HepG2 (cell line): ENCODE measurements around the gene DPM1. TPM values are rescaled to one million over a fixed set of nuclear protein-coding genes. Genes with fewer than 3 reads are reported as not detected.

Source experiments
- ARID2 ChIP-seq: sonication (generic); formaldehyde crosslinking; IDR thresholded peaks from 2 replicates; pipeline ENCODE4 v1.8.1; 2022; ENCODE audit warnings: mild to moderate bottlenecking, missing genetic modification reagents, borderline replicate concordance
- BHLHE40 ChIP-seq: IDR thresholded peaks from 2 replicates; pipeline ENCODE4 v1.6.1; 2011; ENCODE audit warnings: low read length, improper control_type of control experiment
- ESRRA ChIP-seq: sonication (generic); formaldehyde crosslinking; IDR thresholded peaks from 2 replicates; pipeline ENCODE4 v1.5.1; 2020; ENCODE audit warnings: mild to moderate bottlenecking, low read depth, missing genetic modification reagents
- FOXC1 ChIP-seq: sonication (generic); formaldehyde crosslinking; IDR thresholded peaks from 2 replicates; pipeline ENCODE4 v1.8.0; 2022; ENCODE audit warnings: mild to moderate bottlenecking, missing genetic modification reagents, borderline replicate concordance
- GABPA ChIP-seq, 2 experiments: IDR thresholded peaks; 2 replicates each; pipeline ENCODE4 v1.6.1; 2011 to 2016; ENCODE audit warnings: low read depth in 2 of 2, low read length in 1 of 2, missing biosample characterization in 1 of 2, missing genetic modification characterization in 1 of 2
- GTF3A ChIP-seq: sonication (generic); formaldehyde crosslinking; conservative IDR thresholded peaks from 2 replicates; pipeline ENCODE4 v1.4.0; 2020; ENCODE audit warnings: mild to moderate bottlenecking, missing genetic modification reagents
- HOXA3 ChIP-seq: sonication (generic); formaldehyde crosslinking; IDR thresholded peaks from 2 replicates; pipeline ENCODE4 v1.5.0; 2020; ENCODE audit warnings: missing genetic modification reagents
- KDM1A ChIP-seq: IDR thresholded peaks from 2 replicates; pipeline ENCODE4 v1.6.1; 2016; ENCODE audit warnings: missing compliant biosample characterization
- KLF15 ChIP-seq: sonication (generic); formaldehyde crosslinking; IDR thresholded peaks from 2 replicates; pipeline ENCODE4 v1.8.1; 2023; ENCODE audit warnings: borderline replicate concordance, mild to moderate bottlenecking, inconsistent platforms, missing genetic modification reagents, mixed read lengths
- MED8 ChIP-seq: sonication (generic); formaldehyde crosslinking; IDR thresholded peaks from 2 replicates; pipeline ENCODE4 v1.8.1; 2023; ENCODE audit warnings: mild to moderate bottlenecking, missing genetic modification reagents; ENCODE audit not compliant: insufficient replicate concordance
- MIER3 ChIP-seq: IDR thresholded peaks from 2 replicates; pipeline ENCODE4 v1.6.1; 2016; ENCODE audit warnings: missing compliant biosample characterization, borderline replicate concordance
- NFE2 ChIP-seq: sonication (generic); formaldehyde crosslinking; IDR thresholded peaks from 2 replicates; pipeline ENCODE4 v1.4.0; 2020; ENCODE audit warnings: missing genetic modification reagents
- PHF21A ChIP-seq: sonication (generic); formaldehyde crosslinking; IDR thresholded peaks from 2 replicates; pipeline ENCODE4 v1.5.0; 2020; ENCODE audit warnings: mild to moderate bottlenecking, missing genetic modification reagents
- SRSF1 ChIP-seq: fragments of 200-400 bp; formaldehyde crosslinking; optimal IDR thresholded peaks from 2 replicates; pipeline ENCODE3; 2017; ENCODE audit warnings: mild to moderate bottlenecking, low read depth, low read length, moderate library complexity
- STAG1 ChIP-seq: sonication (generic); formaldehyde crosslinking; IDR thresholded peaks from 2 replicates; pipeline ENCODE4 v1.4.0; 2020; ENCODE audit warnings: missing genetic modification reagents
- TBX3 ChIP-seq: fragments of 450-650 bp; IDR thresholded peaks from 2 replicates; pipeline ENCODE4 v1.6.1; 2017; ENCODE audit warnings: antibody characterized with exemption, mild to moderate bottlenecking, inconsistent platforms, borderline replicate concordance
- WIZ ChIP-seq: sonication (generic); formaldehyde crosslinking; IDR thresholded peaks from 2 replicates; pipeline ENCODE4 v1.5.1; 2020; ENCODE audit warnings: mild to moderate bottlenecking, missing genetic modification reagents
- ZBTB38 ChIP-seq: sonication (generic); formaldehyde crosslinking; IDR thresholded peaks from 2 replicates; pipeline ENCODE4 v1.5.1; 2020; ENCODE audit warnings: mild to moderate bottlenecking, missing genetic modification reagents
- ZFX ChIP-seq: sonication (generic); formaldehyde crosslinking; IDR thresholded peaks from 2 replicates; pipeline ENCODE4 v1.4.0; 2020; ENCODE audit warnings: mild to moderate bottlenecking, low read depth, missing genetic modification reagents, moderate library complexity
- ZNF333 ChIP-seq: sonication (generic); formaldehyde crosslinking; IDR thresholded peaks from 2 replicates; pipeline ENCODE4 v1.4.0; 2020; ENCODE audit warnings: mild to moderate bottlenecking, missing genetic modification reagents, borderline replicate concordance
- ZNF34 ChIP-seq: sonication (generic); formaldehyde crosslinking; IDR thresholded peaks from 2 replicates; pipeline ENCODE4 v1.4.0; 2020; ENCODE audit warnings: mild to moderate bottlenecking, missing genetic modification reagents, borderline replicate concordance
- ZNF350 ChIP-seq: sonication (generic); formaldehyde crosslinking; IDR thresholded peaks from 2 replicates; pipeline ENCODE4 v1.4.0; 2020; ENCODE audit warnings: mild to moderate bottlenecking, low read depth, missing genetic modification reagents, borderline replicate concordance
- ZNF468 ChIP-seq: sonication (generic); formaldehyde crosslinking; IDR thresholded peaks from 2 replicates; pipeline ENCODE4 v1.8.0; 2022; ENCODE audit warnings: mild to moderate bottlenecking, moderate library complexity, missing genetic modification reagents
- ZNF672 ChIP-seq: sonication (generic); formaldehyde crosslinking; IDR thresholded peaks from 2 replicates; pipeline ENCODE4 v1.8.1; 2022; ENCODE audit warnings: missing genetic modification reagents
- ZSCAN21 ChIP-seq: sonication (generic); formaldehyde crosslinking; IDR thresholded peaks from 2 replicates; pipeline ENCODE4 v1.8.0; 2022; ENCODE audit warnings: mild to moderate bottlenecking, missing genetic modification reagents, moderate library complexity, borderline replicate concordance
- polyA plus RNA-seq, 8 experiments: library from polyadenylated mRNA; depleted of rRNA in 3 of 8; stranded (reverse) in 7 of 8; unstranded in 1 of 8; fragments of >200 nt; fragmentation: Illumina TruSeq in 4 of 8; extraction: Trizol in 4 of 8; gene quantifications; 2 replicates each; pipeline versions ENCODE4 v1.2.1 to v1.2.3, GENCODE V29; 2011 to 2016; ENCODE audit warnings: low read depth in 4 of 8, missing spikeins in 1 of 8, mixed read lengths in 1 of 8; ENCODE audit not compliant: insufficient read depth in 1 of 8
- total RNA-seq, 5 experiments: library from RNA; depleted of rRNA; stranded (reverse); fragments of >200 nt; fragmentation: Illumina TruSeq; extraction: Trizol; gene quantifications; 2 replicates each; pipeline ENCODE4 v1.2.3, GENCODE V29; 2016; ENCODE audit warnings: low read depth in 1 of 5
- TF ChIP-seq, protein P1 (sequence below): sonication (generic); formaldehyde crosslinking; IDR thresholded peaks from 2 replicates; pipeline ENCODE4 v1.8.1; 2023; ENCODE audit warnings: missing genetic modification reagents, inconsistent platforms, borderline replicate concordance
- TF ChIP-seq, protein P2 (sequence below): sonication (generic); formaldehyde crosslinking; IDR thresholded peaks from 2 replicates; pipeline ENCODE4 v1.5.0; 2020; ENCODE audit warnings: missing genetic modification reagents, mild to moderate bottlenecking, borderline replicate concordance
- TF ChIP-seq, protein P3 (sequence below): sonication (generic); formaldehyde crosslinking; IDR thresholded peaks from 2 replicates; pipeline ENCODE4 v1.8.0; 2022; ENCODE audit warnings: mild to moderate bottlenecking, missing genetic modification reagents

DPM1 gene
- total and polyA plus RNA-seq, 2 of the 13 experiments (the other 11 are each of a cell fraction or from before 2014, with no cell fraction given) = 83.2 to 161 TPM

DNA sequence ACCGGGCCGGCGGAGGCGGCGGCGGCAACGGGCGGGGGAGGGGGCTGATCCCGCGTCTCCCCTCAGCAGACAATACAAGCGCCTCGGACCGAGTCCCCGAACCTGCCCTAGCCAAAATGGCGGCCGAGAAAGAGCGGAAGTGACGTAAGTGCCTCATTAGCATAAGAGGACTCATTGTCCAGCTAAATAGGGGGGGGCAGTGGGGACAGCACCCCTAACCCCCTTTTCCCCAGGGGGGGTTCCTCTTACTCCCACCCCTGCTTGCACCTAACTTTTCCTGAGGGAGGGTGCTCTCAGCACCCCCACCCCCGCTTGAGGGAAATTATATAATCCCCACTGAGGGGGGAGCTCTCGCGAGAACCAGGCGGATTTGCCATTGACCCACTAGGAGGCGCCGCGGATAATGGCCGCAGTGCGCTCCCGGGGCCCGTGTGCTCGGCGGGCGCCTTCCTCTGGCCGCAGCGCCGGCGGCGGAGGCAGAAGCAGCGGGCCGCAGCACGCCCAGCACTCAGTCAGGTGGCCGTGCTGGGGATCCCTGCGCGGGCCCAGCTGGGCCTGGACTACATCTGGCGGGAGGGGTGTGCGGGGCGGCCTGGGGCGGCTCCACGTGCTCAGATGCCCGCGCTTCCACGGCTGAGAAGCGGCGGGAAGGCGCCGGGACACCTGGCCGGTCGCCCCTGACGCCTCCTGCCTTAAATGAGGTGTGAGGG, 26.9 kb downstream of the DPM1 start, which contains the start of gene ADNP (continued):
- TF ChIP-seq ESRRA (CRISPR knock-in tag) (no peak), ZBTB38 (CRISPR knock-in tag) (peak; percentile 90), GABPA (IDR thresholded peaks at IDR 0.05; ENCODE audit: low read depth, low read length) (peak; percentile 55), GABPA (CRISPR knock-in tag; IDR thresholded peaks at IDR 0.05; ENCODE audit: low read depth) (peak; percentile 92), STAG1 (CRISPR knock-in tag) (no peak), KLF15 (CRISPR knock-in tag) (no peak), ZNF34 (peak; percentile 86; the same call in 1 of the 2 replicates), NFE2 (CRISPR knock-in tag) (no peak), HOXA3 (peak; percentile 99), ZNF468 (CRISPR knock-in tag) (no peak), TBX3 (no peak), ZNF333 (no peak), ZNF672 (CRISPR knock-in tag) (no peak), SRSF1 (peak; percentile 98), ZSCAN21 (CRISPR knock-in tag) (peak; percentile 30; the same call in 1 of the 2 replicates), KDM1A (no peak), WIZ (CRISPR knock-in tag) (no peak), FOXC1 (CRISPR knock-in tag) (no peak), PHF21A (CRISPR knock-in tag) (no peak), ZNF350 (CRISPR knock-in tag) (0 out of 2 replicates have a peak, but pooled peaks have one; percentile 37), MIER3 (CRISPR knock-in tag) (no peak), ZFX (CRISPR knock-in tag) (peak; percentile 37; the same call in 1 of the 2 replicates), ARID2 (CRISPR knock-in tag) (peak; percentile 89; the same call in 1 of the 2 replicates), MED8 (CRISPR knock-in tag) (no peak), GTF3A (peak; percentile 69; the same call in 1 of the 2 replicates), BHLHE40 (no peak)
- TF ChIP-seq, protein P1, sequence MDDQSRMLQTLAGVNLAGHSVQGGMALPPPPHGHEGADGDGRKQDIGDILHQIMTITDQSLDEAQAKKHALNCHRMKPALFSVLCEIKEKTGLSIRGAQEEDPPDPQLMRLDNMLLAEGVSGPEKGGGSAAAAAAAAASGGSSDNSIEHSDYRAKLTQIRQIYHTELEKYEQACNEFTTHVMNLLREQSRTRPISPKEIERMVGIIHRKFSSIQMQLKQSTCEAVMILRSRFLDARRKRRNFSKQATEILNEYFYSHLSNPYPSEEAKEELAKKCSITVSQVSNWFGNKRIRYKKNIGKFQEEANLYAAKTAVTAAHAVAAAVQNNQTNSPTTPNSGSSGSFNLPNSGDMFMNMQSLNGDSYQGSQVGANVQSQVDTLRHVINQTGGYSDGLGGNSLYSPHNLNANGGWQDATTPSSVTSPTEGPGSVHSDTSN (CRISPR knock-in tag) = no peak
- TF ChIP-seq, protein P2, sequence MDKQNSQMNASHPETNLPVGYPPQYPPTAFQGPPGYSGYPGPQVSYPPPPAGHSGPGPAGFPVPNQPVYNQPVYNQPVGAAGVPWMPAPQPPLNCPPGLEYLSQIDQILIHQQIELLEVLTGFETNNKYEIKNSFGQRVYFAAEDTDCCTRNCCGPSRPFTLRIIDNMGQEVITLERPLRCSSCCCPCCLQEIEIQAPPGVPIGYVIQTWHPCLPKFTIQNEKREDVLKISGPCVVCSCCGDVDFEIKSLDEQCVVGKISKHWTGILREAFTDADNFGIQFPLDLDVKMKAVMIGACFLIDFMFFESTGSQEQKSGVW (CRISPR knock-in tag) = no peak
- TF ChIP-seq, protein P3, sequence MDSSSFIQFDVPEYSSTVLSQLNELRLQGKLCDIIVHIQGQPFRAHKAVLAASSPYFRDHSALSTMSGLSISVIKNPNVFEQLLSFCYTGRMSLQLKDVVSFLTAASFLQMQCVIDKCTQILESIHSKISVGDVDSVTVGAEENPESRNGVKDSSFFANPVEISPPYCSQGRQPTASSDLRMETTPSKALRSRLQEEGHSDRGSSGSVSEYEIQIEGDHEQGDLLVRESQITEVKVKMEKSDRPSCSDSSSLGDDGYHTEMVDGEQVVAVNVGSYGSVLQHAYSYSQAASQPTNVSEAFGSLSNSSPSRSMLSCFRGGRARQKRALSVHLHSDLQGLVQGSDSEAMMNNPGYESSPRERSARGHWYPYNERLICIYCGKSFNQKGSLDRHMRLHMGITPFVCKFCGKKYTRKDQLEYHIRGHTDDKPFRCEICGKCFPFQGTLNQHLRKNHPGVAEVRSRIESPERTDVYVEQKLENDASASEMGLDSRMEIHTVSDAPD (CRISPR knock-in tag) = no peak
